GM19324 (cell line): Measurements from ENCODE around the gene WRNIP1.

Source experiments
- ATAC-seq: cut with Tn5 transposase; IDR thresholded peaks from one replicate; pipeline ENCODE4 v1.9.1; 2021; ENCODE audit warnings: mild to moderate bottlenecking, moderate library complexity; ENCODE audit not compliant: unreplicated experiment, low FRiP score

Gene WRNIP1

DNA sequence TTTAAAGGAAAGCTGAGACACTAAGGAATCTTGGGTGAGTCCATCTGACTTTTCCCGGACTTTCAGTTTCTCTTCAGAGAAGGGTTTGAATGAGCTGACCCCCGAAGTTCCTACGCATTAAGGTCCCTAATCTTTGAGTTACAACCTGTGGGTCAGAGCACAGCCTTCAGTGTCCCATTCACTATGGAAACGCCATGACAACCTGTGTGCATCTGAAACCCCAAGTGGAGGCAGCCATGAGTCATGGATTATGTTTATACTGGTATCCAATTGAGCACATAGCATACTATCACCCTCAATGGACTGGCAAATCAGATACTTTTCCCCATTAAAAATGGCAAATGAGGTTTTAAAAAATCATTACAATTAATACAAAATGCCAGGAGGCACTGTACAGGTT lies 25.9 kb upstream of the WRNIP1 start:
- ATAC-seq = no peak

DNA sequence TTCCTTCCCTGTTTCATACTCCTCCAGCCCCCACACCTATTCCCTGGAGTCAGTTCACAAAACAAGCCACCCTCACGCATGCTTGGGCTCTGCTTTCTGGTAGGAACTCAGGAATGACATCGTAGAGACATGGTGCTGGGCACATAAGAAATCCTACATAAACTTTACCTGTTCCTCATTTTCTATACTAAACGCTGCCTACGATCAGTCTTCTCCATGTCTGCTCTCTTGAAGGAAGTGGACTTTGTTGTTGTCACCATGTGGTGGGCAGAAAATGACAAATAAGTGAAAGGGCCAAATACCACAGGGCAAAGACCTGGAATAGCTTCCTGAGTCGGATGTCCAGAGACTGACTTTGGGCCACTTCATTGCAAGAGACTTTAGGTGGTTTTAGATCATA lies 24.6 kb upstream of the WRNIP1 start:
- ATAC-seq = no peak

DNA sequence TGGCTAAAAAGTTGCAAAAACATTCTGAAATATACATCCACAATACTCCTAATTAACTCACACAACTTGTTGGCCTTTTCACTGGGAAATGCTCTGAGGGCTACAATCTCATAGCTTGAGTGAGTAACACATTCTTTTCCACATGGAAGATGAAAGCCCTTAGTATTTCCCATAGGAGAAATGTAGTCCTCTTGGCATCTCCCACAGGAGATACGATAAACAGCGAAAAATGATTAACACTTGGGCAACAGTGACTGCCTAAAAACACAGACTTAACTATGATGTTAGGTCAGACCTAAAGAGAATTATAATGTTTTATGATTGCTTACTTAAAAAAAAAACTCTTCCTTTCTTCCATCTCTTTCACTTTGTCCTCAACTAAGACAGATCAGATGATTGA lies 23.4 kb upstream of the WRNIP1 start:
- no peak for ATAC-seq

DNA sequence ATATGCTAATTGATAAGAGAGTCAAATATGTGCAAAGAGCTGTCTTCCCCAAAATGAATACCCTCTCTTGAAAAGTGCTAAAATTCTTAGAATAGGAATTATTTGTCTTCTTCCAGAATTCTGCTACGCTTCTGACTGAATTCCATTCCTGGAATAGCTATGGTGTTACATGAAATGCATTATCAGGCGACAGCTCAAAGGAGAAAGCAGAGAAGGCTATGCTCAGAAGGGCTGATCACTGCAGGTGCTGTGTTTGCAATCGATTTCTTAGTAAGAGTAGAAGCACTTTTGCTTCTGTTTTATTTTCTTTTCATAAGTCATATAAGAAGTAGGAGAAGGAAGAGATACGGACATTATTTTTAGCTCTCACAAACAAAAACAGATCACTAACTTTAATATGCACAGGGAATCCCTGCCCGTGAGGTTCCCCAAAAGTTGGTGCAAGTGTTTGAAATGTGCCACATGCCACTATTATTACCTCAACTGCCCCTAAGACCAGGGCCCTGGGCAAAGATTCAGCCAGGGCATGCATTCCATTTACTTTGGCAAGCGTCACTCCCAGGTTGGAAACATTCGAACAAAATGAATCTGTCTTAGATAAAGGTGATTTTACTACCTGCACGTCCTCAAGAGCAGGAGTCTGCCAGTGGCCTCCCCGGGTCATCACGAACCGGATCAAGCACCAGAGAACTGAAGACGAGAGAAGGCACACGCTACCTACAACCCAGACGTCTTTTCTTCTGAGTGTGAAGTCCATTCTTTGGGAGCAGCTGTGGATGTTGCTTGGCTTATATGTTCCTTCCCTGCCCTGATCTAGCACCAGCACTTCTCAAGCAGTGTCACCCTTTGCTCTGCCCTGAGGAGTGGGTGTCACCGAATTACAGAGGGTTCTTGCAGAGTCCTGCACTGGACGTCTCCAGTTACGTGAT lies 21.6 kb upstream of the WRNIP1 start:
- no peak for ATAC-seq

DNA sequence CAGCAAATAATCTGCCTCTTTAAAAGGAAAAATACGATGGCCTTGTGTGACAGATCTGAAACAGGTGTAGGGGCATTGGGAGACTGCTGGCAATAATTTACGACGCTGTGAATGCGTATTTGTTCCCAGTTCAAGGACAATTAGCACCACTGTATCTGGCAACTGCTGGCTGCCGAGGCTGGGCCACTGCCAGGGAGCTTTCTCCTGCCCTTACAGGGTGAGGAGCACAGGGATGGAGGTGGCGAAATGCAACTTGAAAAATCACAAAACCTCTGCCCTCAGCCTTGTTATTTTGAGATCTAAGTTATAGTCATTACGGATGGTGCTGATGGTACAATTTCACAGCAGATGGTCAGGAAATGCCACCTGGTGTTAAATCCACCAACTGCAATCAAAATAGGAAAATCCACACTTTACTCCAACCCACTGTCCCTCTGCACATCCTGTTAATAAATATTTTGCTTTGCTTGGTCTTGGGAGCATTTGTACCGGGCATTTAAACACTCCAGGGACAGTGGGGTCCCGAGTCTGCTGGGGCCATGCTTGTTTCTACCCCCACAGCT lies 20.9 kb upstream of the WRNIP1 start:
- no peak for ATAC-seq

DNA sequence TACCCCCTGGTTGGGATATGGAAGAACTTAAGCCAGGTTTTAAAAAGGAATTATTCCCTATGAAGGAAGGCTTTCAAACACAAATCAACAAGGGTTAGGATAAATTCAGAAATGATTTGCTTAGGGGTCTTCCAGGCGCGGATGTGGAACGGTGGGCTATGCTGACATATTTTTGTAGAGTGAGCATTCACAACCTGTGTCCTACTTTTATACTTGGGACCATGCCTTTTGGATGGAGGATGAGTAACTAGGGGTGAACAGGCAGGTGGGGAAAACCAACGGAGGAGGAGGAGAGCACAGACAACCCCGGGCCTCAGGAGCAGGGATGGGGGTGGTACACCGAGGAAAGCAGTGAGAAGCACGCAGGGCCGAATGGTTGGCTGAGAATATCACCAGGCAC lies 20.4 kb upstream of the WRNIP1 start:
- no peak for ATAC-seq

DNA sequence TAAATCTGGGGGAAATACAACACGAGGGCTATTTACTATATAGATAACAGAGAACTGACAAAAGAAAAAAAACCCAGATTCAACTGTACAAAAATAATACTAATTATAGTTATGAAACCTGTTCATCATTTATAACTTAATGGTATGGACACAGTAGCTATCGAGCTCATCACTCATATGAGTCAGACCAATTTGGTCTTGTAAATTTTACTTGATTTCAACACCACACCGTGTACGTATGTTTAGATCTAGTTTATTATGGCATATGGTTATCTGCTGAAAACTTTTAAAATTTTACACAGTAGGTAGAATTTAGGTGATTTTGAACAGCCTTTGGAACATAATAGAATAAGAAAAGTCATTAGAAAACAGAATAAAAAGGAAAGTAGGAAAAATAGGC lies 19.9 kb upstream of the WRNIP1 start:
- ATAC-seq = no peak

DNA sequence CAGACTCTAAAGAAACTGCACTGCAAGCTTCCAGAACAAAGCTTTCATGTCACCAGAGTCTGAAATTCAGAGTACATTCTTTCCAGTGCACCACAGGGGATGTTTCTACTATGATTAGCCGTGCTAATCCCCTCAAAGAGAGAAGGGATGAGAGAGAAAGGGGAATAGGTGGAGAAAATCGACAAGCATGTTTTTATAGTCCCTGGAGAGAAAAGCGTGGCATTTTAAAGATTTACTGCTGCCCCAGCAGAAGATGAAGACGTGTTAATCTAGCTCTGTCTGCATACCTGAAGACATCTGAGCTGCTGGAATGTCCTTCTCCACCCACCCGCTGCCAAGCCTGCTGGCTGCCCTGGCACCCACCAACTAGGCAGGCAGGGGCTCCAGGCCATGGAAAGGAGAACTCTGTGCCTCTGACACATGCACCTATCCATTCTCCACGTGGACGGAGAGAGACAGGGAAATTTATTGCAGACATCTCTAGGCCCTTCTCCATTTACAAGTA lies 18.6 kb upstream of the WRNIP1 start:
- no peak for ATAC-seq

DNA sequence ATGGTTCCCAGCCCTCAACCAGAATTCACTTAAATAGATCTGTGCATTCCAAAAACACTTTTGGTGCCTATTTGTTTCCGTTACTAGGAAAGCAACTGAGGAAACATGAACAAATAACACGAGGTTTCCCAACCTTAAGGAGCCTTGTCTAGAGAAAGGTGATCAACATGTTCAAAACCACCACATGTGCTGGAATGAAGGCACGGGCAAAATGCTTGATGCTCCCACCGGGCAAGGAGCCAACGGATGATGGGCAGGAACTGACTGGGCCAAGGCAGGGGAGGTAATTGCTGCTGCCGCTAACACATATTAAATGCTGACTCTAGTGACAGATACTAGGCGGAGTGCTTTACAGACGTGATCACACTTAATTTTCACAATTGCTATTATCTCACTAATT lies 17.0 kb upstream of the WRNIP1 start:
- no peak for ATAC-seq

DNA sequence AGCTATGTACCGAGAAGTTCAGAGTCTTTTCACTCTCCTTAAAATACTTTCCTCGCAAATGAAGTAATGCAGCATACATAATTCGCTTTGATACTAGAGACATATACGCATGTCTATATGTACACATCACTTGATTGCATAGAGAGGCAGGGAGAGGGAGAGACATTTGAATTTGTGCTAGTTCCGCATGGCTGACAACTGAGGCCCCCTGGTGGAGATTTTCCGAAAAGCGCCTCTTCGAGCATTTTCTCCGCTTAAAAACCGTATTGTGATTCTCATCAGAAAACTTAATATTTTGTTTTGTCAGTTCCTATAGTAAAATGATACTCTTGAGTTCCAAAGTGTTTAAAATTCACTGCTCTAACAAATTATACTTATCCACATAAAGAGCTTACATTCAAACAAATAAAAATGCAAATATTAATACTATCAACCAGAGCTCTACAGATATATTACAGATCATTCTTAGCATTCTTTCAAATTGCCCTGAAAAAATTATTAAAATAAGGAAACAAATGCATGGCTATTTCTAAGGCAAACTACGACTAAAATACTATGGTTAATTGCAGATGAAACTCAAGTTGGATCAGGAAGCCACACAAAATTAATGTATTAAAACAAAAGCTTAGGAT lies 15.1 kb upstream of the WRNIP1 start:
- ATAC-seq = no peak

DNA sequence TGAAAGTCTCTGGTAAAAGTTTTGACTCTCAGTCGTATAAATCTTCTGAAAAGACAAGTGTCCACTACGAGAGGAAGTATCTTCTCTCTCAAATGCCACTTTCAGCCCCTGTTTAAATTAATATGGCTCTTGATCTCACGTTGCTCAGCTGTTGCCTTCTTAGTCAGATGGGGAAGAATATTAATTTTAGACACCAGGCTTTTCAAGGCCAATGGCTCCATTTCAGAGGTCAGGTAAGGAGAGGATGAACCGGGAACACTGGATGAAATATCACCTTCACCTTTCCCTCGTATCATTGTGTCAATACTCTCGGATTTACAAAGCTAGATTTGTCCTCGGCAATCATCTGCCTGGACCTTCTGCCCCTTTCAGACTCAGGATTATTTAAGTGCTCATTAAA lies 14.4 kb upstream of the WRNIP1 start, which contains the start of gene MYLK4:
MYLK4 (minus strand) TSS at position 91 of the 400 bp plus-strand sequence. CDS start 1,628 bp downstream, outside the sequence.
- ATAC-seq = no peak

DNA sequence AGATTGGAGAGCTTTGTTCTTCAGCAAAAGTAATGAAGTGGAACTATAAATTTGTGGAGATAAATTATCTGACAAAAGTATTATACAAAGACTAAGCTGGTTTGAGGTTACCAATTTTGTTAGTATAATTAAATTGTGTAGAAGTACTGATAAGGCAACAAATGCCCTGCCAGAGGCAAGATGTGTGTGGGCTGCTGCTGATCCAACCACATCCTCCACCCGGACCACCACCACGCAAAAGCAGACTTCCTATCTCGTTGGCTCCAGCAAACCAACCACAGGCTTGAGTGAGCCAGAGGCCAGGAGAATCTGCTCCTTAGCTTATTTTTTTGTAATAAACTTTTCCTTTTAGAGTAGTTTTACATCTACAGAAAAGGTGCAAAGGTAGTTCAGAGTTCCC lies 13.3 kb upstream of the WRNIP1 start:
- no peak for ATAC-seq

DNA sequence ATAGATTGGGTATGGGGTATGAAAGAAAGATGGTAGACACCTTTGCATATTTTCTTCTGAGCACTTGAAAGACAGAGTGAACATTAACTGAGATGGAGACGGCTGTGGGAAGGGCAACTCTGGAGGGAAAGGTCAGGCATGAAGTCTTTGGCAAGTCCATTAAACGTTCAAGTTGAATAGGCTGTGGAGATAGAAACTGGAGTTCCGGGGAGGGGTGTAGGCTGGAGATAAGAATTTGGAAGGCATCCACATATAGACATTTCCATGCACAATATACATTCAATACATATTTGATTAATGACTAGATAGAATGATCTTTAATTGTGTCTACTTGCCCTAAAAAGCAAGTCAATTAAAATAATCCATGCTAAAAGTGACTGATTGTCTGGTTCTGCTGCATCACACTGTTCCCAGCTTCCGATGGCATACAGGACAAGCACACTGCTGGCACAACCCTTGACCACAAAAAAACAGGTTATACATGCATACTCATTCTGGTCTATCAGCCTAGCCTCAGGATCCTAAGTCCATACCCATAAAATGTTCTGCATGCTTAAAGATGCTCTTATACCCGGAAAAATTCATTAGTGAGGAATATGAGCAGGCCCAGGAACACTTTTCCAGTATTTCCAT lies 12.6 kb upstream of the WRNIP1 start:
- no peak for ATAC-seq

DNA sequence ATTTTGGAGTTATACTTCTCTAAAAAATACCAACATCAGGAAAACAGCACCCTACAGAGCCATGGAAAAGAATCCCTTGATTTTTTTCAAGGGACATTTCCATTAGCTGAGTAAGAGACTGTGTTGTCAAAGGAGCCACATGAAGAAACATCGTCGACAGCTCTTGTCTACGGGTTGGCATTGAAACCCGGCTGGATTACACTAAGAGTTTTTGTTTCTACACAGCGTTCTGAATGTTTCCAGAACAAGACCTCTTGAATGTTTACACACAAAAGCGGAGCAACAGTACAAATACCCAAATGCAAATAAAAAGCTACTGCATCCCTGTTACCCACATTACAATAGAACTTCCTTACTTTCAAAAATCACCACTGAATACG lies 12.1 kb upstream of the WRNIP1 start:
- ATAC-seq = no peak

DNA sequence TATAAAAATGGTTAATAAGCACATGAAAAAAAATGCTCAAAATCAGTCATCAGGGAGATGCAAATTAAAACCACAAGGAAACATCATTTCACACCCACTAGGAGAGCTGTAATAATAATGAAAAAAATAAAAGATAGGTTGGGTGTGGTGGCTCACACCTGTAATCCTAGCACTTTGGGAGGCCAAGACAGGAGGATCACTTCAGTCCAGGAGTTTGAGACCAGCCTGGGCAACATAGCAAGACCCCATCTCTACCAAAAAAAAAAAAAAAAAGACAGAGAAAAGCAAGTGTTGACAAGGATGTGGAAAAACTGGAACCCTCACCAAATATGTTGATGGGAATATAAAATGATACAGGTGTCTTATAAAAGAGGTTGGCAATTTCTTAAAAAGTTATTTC lies 11.4 kb upstream of the WRNIP1 start:
- ATAC-seq = no peak

DNA sequence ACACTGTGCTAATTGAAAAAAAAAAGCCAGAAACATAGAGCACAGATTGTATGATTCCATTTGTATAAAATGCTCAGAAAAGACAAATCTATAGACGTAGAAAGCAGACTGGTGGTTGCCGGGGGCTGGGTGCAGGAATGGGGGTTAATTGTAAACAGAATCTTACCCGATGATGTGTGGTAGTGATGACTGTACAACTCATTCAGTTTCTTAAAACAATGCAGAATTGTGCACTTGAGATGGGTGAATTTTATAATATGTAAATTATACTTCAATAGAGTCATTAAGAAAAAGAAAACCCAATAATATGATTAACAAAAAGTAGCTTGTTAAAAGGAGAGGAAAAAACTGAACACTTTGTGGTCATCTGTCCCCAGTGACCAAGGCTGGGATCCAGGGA lies 10.8 kb upstream of the WRNIP1 start:
- no peak for ATAC-seq

DNA sequence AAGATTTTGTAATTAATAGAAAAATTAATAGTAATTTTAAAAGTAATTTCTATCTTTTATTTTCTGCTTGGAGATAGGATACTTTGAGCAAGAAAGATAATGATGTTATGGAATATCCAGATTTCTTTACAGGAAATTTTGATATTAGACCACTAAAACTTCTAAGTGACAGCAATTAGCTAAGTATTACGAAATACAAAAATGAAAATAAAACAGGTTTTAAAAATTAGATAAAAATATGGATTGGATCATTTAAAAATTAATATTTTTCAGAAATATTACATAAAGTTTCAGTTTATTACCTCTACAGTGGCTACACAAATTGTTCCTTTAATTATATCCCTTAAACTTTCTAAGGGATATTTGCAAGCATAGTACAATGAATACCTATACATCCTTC lies 10.3 kb upstream of the WRNIP1 start:
- no peak for ATAC-seq

DNA sequence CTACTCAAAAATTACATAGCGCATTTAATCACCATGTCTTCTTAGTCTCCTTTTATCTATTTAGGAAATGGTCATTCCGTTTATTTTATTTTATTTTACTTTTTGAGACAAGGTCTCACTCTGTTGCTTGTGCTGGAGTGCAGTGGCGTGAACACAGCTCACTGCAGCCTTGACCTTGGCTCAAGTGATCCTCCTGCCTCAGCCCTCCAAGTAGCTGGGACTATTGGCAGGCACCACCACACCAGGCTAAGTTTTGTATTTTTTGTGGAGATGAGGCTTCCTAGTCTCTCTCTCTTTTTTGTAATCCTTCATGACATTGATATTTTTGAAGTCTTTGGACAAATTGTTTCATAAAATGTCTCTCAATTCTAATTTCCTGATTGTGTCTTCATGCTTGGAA lies 9.7 kb upstream of the WRNIP1 start:
- no peak for ATAC-seq

DNA sequence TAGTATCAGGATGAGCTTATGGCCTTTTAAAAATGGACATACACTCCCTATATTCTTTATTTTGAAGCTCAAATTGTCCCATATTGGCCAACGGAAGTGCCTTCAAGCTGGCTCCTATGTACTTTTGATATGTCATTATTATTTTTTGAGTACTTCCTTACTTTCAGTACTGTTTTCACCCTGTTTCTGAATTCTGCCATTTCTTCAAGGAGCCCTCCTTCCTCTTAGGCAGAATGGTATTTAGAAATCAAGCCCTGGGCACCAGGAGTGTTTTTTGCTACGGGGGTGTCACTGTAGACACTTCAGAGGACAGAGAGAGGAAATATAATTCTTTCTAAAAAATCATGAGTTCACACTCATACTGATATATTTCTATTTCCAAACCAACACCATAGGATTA lies 9.0 kb upstream of the WRNIP1 start:
- ATAC-seq = no peak

DNA sequence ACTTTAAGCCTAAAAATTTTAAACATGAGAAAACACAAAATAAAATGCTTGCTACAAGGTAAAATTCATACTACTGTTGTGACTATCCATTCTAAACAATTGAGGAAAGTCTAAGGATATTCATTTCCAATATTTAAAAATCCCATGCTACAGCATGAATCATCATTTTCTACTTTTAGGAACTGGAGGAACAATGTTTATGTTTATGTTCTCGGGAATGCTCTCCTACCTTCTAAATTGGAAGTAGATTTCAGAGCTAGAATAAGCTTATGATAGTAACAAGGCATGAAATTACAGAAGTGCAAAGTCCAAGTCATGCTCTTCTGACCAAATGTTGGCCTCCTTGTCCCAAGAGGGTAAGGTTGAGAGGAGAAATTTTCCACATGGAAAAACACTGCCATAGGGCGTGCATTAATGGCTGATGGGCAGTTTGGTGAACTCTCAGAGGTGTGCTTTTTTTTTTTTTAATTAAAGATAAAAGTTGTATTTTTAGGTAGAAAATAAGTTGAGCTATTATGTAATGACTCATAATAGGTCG lies 8.4 kb upstream of the WRNIP1 start:
- no peak for ATAC-seq

DNA sequence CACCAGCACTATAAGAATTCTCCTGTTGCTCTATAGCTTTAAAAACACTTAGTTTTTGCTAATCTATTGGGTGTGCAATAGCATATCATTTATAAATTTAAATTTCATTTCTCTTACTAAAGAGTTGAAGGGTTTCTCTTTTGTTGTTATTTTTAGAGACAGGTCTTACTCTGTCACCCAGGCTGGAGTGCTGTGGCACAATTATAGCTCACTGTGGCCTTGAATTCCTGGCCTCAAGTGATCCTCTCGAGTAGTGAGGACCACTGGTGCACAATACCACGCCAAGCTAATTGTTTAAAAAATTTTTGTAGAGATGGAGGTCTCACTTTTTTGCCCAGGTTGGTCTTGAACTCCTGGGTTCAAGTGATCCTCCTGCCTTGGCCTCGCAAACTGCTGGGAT lies 6.2 kb upstream of the WRNIP1 start:
- no peak for ATAC-seq
